GM18519 (cell line): ENCODE results near the gene FAM236C.
A peak's percentile ranks its signal among the peaks of the same experiment; 100 is the strongest.
"Not testable (repeated sequence)": the region's sequence is repeated elsewhere in the genome, so short reads cannot be mapped to it uniquely, and the experiment has no call there.

Experiments
- ATAC-seq: cut with Tn5 transposase; IDR thresholded peaks from one replicate; pipeline ENCODE4 v1.9.1; 2021; ENCODE audit warnings: mild to moderate bottlenecking, moderate library complexity; ENCODE audit not compliant: unreplicated experiment, low FRiP score

The FAM236C gene

GRCh38 chrX:72912315-72912714 lies at the start of gene FAM236C:
Gene FAM236C (plus strand): TSS chrX:72912615. CDS start chrX:72912715, 100 bp downstream.
- not testable (repeated sequence) for ATAC-seq

DNA sequence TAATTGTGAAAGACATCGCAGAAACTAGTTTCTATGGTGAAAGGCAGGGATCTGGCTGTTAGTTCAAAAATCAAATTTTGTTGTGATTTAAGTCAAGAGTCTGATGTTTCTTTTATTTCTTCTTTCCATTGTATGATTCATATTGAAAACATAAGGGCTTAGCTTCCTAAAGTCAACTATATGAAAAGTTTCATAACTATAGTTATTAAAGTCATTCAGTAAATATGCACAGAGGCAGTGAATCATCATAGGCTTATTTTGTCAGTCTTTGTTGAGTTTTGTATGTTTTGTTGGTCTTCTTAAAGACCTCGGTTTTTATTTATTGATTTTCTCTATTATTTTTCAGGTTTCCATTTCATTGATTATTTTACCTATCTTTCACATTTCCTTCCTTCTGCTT lies 29.5 kb upstream of the FAM236C start:
- ATAC-seq, result not testable (repeated sequence)

DNA sequence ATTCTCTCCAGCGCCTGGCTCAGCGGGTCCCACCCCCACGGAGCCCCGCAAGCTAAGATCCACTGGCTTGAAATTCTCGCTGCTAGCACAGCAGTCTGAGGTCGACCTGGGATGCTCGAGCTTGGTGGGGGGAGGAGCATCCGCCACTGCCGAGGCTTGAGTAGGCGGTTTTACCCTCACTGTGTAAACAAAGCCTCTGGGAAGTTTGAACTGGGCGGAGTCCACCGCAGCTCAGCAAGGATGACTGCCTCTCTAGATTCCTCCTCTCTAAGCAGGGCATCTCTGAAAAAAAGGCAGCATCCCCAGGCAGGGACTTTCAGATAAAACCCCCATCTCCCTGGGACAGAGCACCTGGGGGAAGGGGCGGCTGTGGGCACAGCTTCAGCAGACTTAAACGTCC lies 22.7 kb upstream of the FAM236C start:
- ATAC-seq, result not testable (repeated sequence)

- ATAC-seq, result not testable (repeated sequence)
Measured at GRCh38 chrX:72916096-72916495, 3.7 kb downstream of the FAM236C start.

DNA sequence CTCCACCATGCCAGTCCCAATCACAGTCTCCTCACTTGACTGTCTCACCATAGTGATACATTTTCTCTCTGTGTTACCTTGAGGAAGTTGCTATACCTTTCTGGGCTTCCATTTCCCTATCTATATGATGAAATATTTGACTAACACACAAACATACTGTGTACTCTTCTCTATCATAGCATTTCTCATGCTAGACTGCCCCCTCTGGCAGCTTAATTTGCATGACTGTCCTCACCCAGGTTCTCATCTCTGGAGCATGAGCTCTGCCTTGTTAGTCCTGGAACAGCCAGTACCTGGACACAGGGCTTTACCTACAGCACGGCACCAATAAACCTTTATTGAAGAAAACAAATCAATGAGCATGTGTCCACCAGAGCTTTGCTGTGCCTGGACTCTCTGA lies 19.9 kb downstream of the FAM236C start:
- not testable (repeated sequence) for ATAC-seq

DNA sequence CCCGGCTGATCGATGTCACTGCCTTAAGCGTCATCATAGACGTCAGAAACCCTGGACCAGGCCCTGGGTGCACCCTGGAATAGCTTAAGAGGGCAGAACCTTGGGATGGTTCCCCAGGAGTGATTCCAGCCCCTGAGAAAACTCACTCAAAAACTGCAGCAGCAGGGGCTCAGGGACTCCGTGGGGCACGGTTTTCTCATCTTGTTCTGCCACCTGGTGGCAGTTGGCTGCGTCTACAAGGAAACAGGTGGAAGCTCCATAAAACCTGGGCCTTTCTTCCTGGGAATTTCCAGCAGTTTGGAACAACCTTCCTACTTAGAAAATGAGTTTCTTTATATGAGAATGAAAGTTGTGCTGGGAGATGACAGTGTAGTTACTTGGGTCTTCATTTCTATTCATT lies 24.0 kb downstream of the FAM236C start:
- not testable (repeated sequence) for ATAC-seq

DNA sequence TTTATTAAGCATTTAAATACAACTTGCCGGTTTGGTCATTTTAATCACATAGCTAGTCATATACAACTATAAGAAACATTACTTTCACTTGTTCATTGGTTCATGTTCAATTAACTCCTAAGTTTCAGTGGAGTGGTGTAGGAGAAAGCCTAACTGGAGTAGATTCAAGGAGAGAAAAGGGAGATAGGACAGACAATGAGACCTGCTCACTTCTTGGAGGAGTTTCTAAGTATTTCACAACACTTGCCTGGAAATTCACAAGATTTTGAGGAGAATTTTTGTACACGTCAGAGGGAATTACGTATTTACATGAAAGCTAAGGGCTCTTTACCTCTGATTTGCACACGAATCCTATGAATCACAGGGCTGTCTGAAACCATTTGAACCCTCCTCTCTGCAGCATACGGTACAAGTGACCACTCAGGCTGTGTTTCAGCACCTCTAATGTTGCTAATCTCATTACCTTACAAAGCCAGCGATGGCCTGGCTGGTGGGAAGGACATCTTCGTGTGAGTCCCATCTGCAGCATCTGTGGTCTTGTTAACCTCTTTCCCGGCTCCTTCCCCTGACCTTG lies 24.6 kb downstream of the FAM236C start:
- ATAC-seq, result not testable (repeated sequence)

DNA sequence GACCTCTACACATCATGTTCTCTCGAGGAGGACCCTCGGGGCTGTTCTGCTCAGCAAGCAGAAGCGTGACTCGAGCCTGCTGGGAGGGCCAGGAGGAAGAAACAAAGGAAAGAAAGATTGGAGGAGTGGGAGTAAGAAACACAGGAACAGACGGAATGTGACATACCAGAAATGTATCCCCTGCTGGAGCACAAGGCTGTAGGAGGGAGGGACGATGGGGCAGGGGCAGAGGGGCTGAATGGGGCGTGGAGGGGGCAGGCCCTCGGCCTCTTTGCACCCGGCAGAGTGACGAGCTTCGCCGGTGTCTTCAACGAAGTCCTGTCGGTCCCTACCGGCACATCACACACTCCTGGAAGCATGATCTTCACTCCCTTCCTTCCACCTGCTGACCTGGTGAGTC lies 25.5 kb downstream of the FAM236C start, which contains the start of gene FAM236A:
Gene FAM236A, plus strand, starts transcription at position 301 of the 400 bp plus-strand sequence. Its CDS starts 57 bp downstream, at position 358.
- ATAC-seq, result not testable (repeated sequence)

- not testable (repeated sequence) for ATAC-seq
Measured at GRCh38 chrX:72942272-72942671, 29.9 kb downstream of the FAM236C start.

DNA sequence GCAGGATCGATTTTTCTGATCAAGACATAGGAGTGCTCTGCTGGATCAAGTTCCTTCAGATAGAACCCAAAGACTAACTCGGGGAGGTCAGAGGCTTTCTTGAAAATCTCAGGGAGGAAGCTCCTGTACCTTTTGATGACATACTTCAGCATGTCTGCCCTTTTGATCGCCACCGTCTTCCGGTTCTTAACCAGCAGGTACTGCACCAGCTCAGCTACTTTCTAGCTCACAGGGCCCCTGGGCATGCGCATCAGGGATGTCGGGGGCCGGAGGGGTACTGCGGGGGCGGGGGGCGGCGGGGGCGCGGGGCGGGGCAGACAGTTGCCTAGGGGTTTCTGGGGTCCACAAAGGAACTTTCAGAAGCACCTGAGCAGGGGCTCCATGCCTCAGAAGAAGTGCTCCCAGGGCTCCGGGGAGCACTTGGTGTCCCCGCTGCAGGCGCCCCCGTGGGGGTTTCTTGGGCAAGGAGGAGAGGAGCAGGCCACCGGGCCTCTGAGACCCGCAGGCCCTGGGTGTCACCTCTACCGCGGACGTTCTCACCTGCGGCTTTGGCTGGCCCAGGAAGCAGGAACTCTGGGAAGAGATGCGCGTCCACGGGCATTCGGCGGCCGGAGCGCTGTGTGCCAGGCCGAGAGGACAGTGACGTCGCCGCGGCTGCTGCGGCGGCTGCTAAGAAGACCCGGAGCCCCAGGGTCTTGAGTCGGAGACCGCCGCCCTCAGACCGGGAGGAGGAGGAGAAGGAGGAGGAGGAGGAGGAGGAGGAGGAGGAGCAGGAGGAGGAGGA lies 30.8 kb downstream of the FAM236C start:
- ATAC-seq, result peak; percentile 79

DNA sequence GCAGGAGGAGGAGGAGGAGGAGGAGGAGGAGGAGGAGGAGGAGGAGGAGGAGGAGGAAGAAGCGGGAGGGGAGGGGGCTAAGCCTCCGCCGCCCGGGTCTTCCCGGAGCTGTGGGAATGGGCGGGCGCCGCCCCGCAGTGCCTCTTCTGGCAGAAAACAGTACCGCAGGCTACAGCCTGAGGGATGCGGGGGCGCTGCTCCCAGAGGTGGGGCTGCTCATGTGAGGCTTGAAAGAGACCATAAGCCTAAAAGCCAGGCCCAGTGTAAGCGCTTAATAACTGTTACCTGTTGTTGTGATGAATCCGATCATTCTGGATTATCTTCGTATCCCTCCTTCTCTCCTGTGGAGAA lies 31.4 kb downstream of the FAM236C start, which contains the start of gene DMRTC1:
Gene DMRTC1, minus strand, starts transcription at position 19 of the 351 bp plus-strand sequence. CDS start 68,143 bp downstream, outside the sequence.
- peak; percentile 89 for ATAC-seq

GRCh38 chrX:72959971-72960370 lies 47.6 kb downstream of the FAM236C start:
- ATAC-seq, result not testable (repeated sequence)
